Endodermal cell (in vitro differentiated cells): ENCODE measurements around the gene ZSWIM6. TPM values are rescaled to one million over a fixed set of nuclear protein-coding genes. Genes with fewer than 3 reads are reported as not detected.

ENCODE experiments used
- DNase-seq: peaks from one replicate; pipeline ENCODE4 v3.0.0-alpha.2; 2017
- H3K27ac ChIP-seq: 2 replicates; pipeline ENCODE4 v1.5.1; 2013; ENCODE audit warnings: mild to moderate bottlenecking, low read depth, low read length, moderate library complexity
- H3K27me3 ChIP-seq: 2 replicates; pipeline ENCODE4 v1.6.1; 2013; ENCODE audit warnings: mild to moderate bottlenecking, low read length, moderate library complexity; ENCODE audit not compliant: insufficient read depth, control insufficient read depth, poor library complexity, severe bottlenecking
- H3K36me3 ChIP-seq: 2 replicates; pipeline ENCODE4 v1.7.0; 2013; ENCODE audit warnings: mild to moderate bottlenecking, low read length, moderate library complexity; ENCODE audit not compliant: control insufficient read depth, insufficient read depth
- H3K4me1 ChIP-seq: one replicate; pipeline ENCODE4 v1.7.0; 2013; ENCODE audit warnings: low read length; ENCODE audit not compliant: control insufficient read depth, insufficient read depth
- H3K4me3 ChIP-seq: 2 replicates; pipeline ENCODE4 v1.5.1; 2013; ENCODE audit warnings: mild to moderate bottlenecking, low read length, moderate library complexity
- H3K9ac ChIP-seq: 2 replicates; pipeline ENCODE4 v1.6.1; 2013; ENCODE audit warnings: mild to moderate bottlenecking, low read length, moderate library complexity; ENCODE audit not compliant: poor library complexity, severe bottlenecking; ENCODE audit errors: extremely low read depth
- H3K9me3 ChIP-seq: 2 replicates; pipeline ENCODE4 v1.6.1; 2013; ENCODE audit warnings: mild to moderate bottlenecking, low read length, moderate library complexity; ENCODE audit not compliant: control insufficient read depth
- H3K27ac Mint-ChIP-seq: 2 replicates; pipeline ENCODE4 v1.8.0; 2020; ENCODE audit warnings: mixed read lengths
- H3K27me3 Mint-ChIP-seq: 2 replicates; pipeline ENCODE4 v1.8.0; 2021; ENCODE audit warnings: mild to moderate bottlenecking, mixed read lengths; ENCODE audit not compliant: insufficient read depth
- H3K36me3 Mint-ChIP-seq: 2 replicates; pipeline ENCODE4 v1.8.0; 2020; ENCODE audit warnings: low read depth, mixed read lengths
- H3K4me1 Mint-ChIP-seq: 2 replicates; pipeline ENCODE4 v1.8.0; 2020; ENCODE audit warnings: mixed read lengths
- H3K4me3 Mint-ChIP-seq: 2 replicates; pipeline ENCODE4 v1.8.0; 2020; ENCODE audit warnings: mild to moderate bottlenecking, moderate library complexity, mixed read lengths
- H3K9me3 Mint-ChIP-seq: 2 replicates; pipeline ENCODE4 v1.8.0; 2020; ENCODE audit warnings: mild to moderate bottlenecking, mixed read lengths
- WGBS, 2 experiments: methylation state at CpG; one replicate each; pipeline versions ENCODE4 v1.1.5 to v1.1.7; 2013; ENCODE audit warnings: missing lambda C conversion rate in 2 of 2, mixed read lengths in 1 of 2; ENCODE audit not compliant: insufficient coverage in 1 of 2, insufficient read length in 1 of 2; 5-methylcytosine and 5-hydroxymethylcytosine counted together
- total RNA-seq, 2 donors: library from RNA; stranded (reverse); fragmentation: NEBNext Ultra II Directional in 1 of 2; extraction: Animal tissue kit (Norgen Biotek cat#: 25700) in 1 of 2; gene quantifications; 2 replicates in 1 of 2; 3 replicates in 1 of 2; pipeline ENCODE4 v1.2.1, GENCODE V29; 2021
- TF ChIP-seq, protein P1 (sequence below): fragments of 200-600 bp; sonication (generic); conservative IDR thresholded peaks from 2 replicates; pipeline ENCODE4 v1.5.0; 2021; ENCODE audit warnings: antibody characterized with exemption, mild to moderate bottlenecking

Gene ZSWIM6
- total RNA-seq, 2 donors from 2014 or later: 18.1 to 18.8 TPM

DNA sequence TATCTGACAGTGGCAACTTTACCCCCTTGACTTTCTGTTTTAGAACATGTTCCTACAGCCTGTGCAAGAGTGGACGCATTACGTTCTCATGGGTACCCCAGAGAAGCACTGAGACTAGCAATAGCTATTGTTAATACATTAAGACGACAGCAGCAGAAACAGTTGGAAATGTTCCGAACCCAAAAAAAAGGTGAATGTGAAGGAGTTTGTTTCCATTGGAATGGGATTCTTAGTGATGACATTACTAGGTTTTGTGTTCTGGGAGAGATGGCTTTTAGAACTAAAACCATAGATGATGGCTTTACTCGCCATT lies 194.1 kb downstream of the ZSWIM6 start:
- WGBS, 2 experiments: 90 to 93% methylated on average over 5 of the region's 5 CpGs
- Histone ChIP-seq H3K9ac (no peak overlapping the region), H3K27ac (peak overlapping the region; percentile 88)

DNA sequence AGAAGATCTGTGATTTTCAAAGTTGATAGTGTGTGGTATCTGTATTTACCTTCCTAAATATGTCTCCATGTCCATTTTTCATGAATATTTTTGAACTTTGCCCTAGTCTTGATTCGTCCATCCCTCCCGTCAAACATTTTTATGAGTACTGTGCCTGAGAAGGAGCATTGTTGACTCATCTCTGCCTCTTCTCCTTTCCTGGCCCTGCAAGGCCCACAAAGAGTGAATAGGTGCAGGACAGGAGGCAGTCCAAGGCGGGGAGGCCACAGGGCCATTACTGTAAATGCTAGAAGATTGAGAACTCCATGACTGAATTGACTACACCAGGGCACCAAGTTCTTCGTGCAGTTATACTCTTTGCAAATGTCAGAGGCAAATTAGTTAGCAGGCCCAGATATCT lies 200.9 kb downstream of the ZSWIM6 start:
- peaks cover 4% of the 10 kb centered on the region for H3K9me3 Mint-ChIP-seq
- no peak overlapping the region for H3K27ac Mint-ChIP-seq
- H3K9ac ChIP-seq: no peak overlapping the region
- H3K36me3 ChIP-seq: peaks cover 70% of the 10 kb centered on the region
- H3K4me3 Mint-ChIP-seq: no peak overlapping the region
- H3K27me3 Mint-ChIP-seq: no peaks in the 10 kb centered on the region
- peaks cover 9% of the 10 kb centered on the region for H3K9me3 ChIP-seq
- H3K4me1 ChIP-seq: no peaks in the 10 kb centered on the region
- H3K27ac ChIP-seq: no peak overlapping the region
- TF ChIP-seq, protein P1, sequence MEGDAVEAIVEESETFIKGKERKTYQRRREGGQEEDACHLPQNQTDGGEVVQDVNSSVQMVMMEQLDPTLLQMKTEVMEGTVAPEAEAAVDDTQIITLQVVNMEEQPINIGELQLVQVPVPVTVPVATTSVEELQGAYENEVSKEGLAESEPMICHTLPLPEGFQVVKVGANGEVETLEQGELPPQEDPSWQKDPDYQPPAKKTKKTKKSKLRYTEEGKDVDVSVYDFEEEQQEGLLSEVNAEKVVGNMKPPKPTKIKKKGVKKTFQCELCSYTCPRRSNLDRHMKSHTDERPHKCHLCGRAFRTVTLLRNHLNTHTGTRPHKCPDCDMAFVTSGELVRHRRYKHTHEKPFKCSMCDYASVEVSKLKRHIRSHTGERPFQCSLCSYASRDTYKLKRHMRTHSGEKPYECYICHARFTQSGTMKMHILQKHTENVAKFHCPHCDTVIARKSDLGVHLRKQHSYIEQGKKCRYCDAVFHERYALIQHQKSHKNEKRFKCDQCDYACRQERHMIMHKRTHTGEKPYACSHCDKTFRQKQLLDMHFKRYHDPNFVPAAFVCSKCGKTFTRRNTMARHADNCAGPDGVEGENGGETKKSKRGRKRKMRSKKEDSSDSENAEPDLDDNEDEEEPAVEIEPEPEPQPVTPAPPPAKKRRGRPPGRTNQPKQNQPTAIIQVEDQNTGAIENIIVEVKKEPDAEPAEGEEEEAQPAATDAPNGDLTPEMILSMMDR: no peak
- no peaks in the 10 kb centered on the region for H3K4me1 Mint-ChIP-seq
- H3K36me3 Mint-ChIP-seq: peaks cover 41% of the 10 kb centered on the region
- no peak for DNase-seq
- 75 to 94% methylated on average over 1 to 4 of the region's 4 CpGs for WGBS, 2 experiments
- H3K27me3 ChIP-seq: no peaks in the 10 kb centered on the region
- no peak overlapping the region for H3K4me3 ChIP-seq

More for the DNA sequence above, 194.1 kb downstream of the ZSWIM6 start:
- Histone ChIP-seq H3K9me3 (no peaks in the 10 kb centered on the region), H3K27me3 (no peaks in the 10 kb centered on the region), H3K4me3 (no peak overlapping the region), H3K4me1 (no peaks in the 10 kb centered on the region), H3K36me3 (peaks cover 44% of the 10 kb centered on the region)
- no peak for DNase-seq
- Mint-ChIP-seq H3K9me3 (no peaks in the 10 kb centered on the region), H3K27me3 (no peaks in the 10 kb centered on the region), H3K36me3 (peaks cover 12% of the 10 kb centered on the region), H3K27ac (no peak overlapping the region), H3K4me3 (no peak overlapping the region), H3K4me1 (no peaks in the 10 kb centered on the region)
- TF ChIP-seq, protein P1: no peak

DNA sequence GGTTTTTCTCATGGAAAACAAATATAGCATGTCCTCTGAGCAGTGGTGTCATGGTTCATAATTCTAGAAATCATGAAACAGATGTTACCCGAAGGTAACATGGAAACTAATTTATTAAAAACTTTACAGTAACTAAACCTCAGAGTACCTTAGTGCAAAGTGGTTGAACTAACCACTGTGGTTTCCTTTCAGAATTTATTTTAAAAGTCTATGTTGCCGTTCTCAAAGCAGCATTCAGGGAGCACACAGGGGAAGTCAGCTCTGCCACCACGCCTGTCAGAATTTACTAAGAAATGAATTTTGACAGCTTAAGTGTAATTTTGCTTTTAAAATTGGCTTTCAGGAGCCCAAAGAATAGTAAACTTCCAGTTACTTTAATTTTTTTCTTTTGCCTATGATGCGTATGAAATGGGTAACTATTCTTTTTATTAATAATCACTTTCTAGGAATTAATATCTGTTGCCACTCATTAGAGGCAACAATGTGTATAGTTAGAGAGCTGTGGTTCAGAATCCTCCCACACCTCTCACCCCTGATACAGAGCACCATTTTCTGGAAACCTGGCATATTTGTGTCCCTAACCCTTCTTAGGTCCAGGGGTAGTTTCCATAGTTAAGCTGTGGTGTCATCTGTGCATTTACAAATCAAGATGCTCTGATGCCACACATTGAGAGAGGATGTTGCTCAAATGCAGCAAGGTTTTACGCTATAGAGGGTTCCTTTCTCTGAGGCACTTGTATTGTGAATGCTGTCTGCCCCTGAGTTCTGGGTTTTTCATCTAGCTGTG lies 202.6 kb downstream of the ZSWIM6 start:
- H3K27me3 Mint-ChIP-seq: no peaks in the 10 kb centered on the region
- DNase-seq: no peak
- no peaks in the 10 kb centered on the region for H3K4me1 Mint-ChIP-seq
- no peaks in the 10 kb centered on the region for H3K27me3 ChIP-seq
- H3K4me1 ChIP-seq: no peaks in the 10 kb centered on the region
- no peak overlapping the region for H3K27ac Mint-ChIP-seq
- TF ChIP-seq, protein P1: no peak
- peaks cover 58% of the 10 kb centered on the region for H3K36me3 Mint-ChIP-seq
- H3K4me3 Mint-ChIP-seq: no peak overlapping the region
- no peak overlapping the region for H3K9ac ChIP-seq
- 92 to 97% methylated on average over 4 to 5 of the region's 5 CpGs for WGBS, 2 experiments
- H3K4me3 ChIP-seq: no peak overlapping the region
- no peak overlapping the region for H3K27ac ChIP-seq
- peaks cover 9% of the 10 kb centered on the region for H3K9me3 ChIP-seq
- peaks cover 82% of the 10 kb centered on the region for H3K36me3 ChIP-seq
- H3K9me3 Mint-ChIP-seq: peaks cover 4% of the 10 kb centered on the region
